Subcutaneous abdominal adipose tissue (tissue), 5 donors: ENCODE data around the gene STARD5.

Experiments
- H3K27ac ChIP-seq: one replicate; pipeline ENCODE4 v1.7.0; 2013; ENCODE audit warnings: low read depth, mild to moderate bottlenecking, inconsistent platforms, low read length, moderate library complexity
- H3K27me3 ChIP-seq, 5 donors: one replicate each; pipeline ENCODE4 v1.7.0; 2013; ENCODE audit warnings: low read length in 5 of 5, inconsistent platforms in 1 of 5; ENCODE audit not compliant: control insufficient read depth in 5 of 5, insufficient read depth in 4 of 5
- H3K36me3 ChIP-seq, 5 donors: one replicate each; pipeline ENCODE4 v1.7.0; 2013; ENCODE audit warnings: low read length in 5 of 5; ENCODE audit not compliant: control insufficient read depth in 5 of 5, insufficient read depth in 5 of 5
- H3K4me1 ChIP-seq, 5 donors: one replicate each; pipeline ENCODE4 v1.7.0; 2013; ENCODE audit warnings: low read length in 5 of 5, mild to moderate bottlenecking in 3 of 5, moderate library complexity in 1 of 5; ENCODE audit not compliant: control insufficient read depth in 5 of 5, insufficient read depth in 5 of 5
- H3K4me3 ChIP-seq, 5 donors: one replicate each; pipeline ENCODE4 v1.7.0; 2013; ENCODE audit warnings: low read length in 5 of 5, low read depth in 1 of 5
- H3K9ac ChIP-seq, 5 donors: one replicate each; pipeline ENCODE4 v1.7.0; 2013; ENCODE audit warnings: low read length in 5 of 5, mild to moderate bottlenecking in 4 of 5, moderate library complexity in 3 of 5
- H3K9me3 ChIP-seq, 5 donors: one replicate each; pipeline ENCODE4 v1.7.0; 2013; ENCODE audit warnings: low read length in 5 of 5; ENCODE audit not compliant: control insufficient read depth in 5 of 5
- donor health status: healthy.
- donor health status: healthy.
- donor health status: healthy.
- donor health status: healthy.
- donor health status: healthy.

Gene STARD5

GRCh38 chr15:81271761-81272644, 51.9 kb downstream of the STARD5 start:
- Histone ChIP-seq H3K4me3 (no peak overlapping the region), H3K27ac (no peak overlapping the region), H3K27me3 (no peaks in the 10 kb centered on the region), H3K4me1 (peaks cover 0 to 11% (median 7%) of the 10 kb centered on the region in 5 donors), H3K9me3 (peaks cover 0 to 4% (median 0%) of the 10 kb centered on the region in 5 donors), H3K36me3 (peaks cover 0 to 57% (median 47%) of the 10 kb centered on the region in 5 donors), H3K9ac (no peak overlapping the region)

GRCh38 chr15:81270781-81271491, 53.0 kb downstream of the STARD5 start:
- no peaks in the 10 kb centered on the region for H3K27me3 ChIP-seq
- H3K4me3 ChIP-seq = no peak overlapping the region
- no peaks in the 10 kb centered on the region for H3K9me3 ChIP-seq
- no peak overlapping the region for H3K9ac ChIP-seq
- H3K36me3 ChIP-seq = peaks cover 0 to 61% (median 51%) of the 10 kb centered on the region in 5 donors
- H3K4me1 ChIP-seq = peaks cover 1 to 15% (median 11%) of the 10 kb centered on the region in 5 donors
- no peak overlapping the region for H3K27ac ChIP-seq

GRCh38 chr15:81270188-81270587, 53.8 kb downstream of the STARD5 start:
- H3K27ac ChIP-seq = no peak overlapping the region
- H3K4me3 ChIP-seq = no peak overlapping the region
- H3K4me1 ChIP-seq = peaks cover 1 to 16% (median 12%) of the 10 kb centered on the region in 5 donors
- H3K9me3 ChIP-seq = no peaks in the 10 kb centered on the region
- H3K27me3 ChIP-seq = no peaks in the 10 kb centered on the region
- no peak overlapping the region for H3K9ac ChIP-seq
- peaks cover 0 to 61% (median 51%) of the 10 kb centered on the region in 5 donors for H3K36me3 ChIP-seq

GRCh38 chr15:81268881-81269601, 54.9 kb downstream of the STARD5 start:
- Histone ChIP-seq H3K4me3 (no peak overlapping the region), H3K9ac (no peak overlapping the region), H3K36me3 (peaks cover 0 to 61% (median 51%) of the 10 kb centered on the region in 5 donors), H3K9me3 (no peaks in the 10 kb centered on the region), H3K4me1 (peaks cover 0 to 14% (median 11%) of the 10 kb centered on the region in 5 donors), H3K27ac (no peak overlapping the region), H3K27me3 (no peaks in the 10 kb centered on the region)

GRCh38 chr15:81268340-81268739, 55.6 kb downstream of the STARD5 start:
- H3K4me1 ChIP-seq = peaks cover 0 to 14% (median 11%) of the 10 kb centered on the region in 5 donors
- H3K36me3 ChIP-seq = peaks cover 0 to 64% (median 45%) of the 10 kb centered on the region in 5 donors
- no peak overlapping the region for H3K27ac ChIP-seq
- no peaks in the 10 kb centered on the region for H3K27me3 ChIP-seq
- H3K9ac ChIP-seq = no peak overlapping the region
- H3K9me3 ChIP-seq = no peaks in the 10 kb centered on the region
- no peak overlapping the region for H3K4me3 ChIP-seq

- H3K9ac ChIP-seq = no peak overlapping the region
- H3K27ac ChIP-seq = no peak overlapping the region
- peak overlapping the region in 3 of 5 donors; percentile 4 to 32 (median 22) for H3K4me3 ChIP-seq
- H3K9me3 ChIP-seq = no peaks in the 10 kb centered on the region
- no peaks in the 10 kb centered on the region for H3K27me3 ChIP-seq
- H3K4me1 ChIP-seq = peaks cover 0 to 14% (median 11%) of the 10 kb centered on the region in 5 donors
- peaks cover 0 to 45% (median 32%) of the 10 kb centered on the region in 5 donors for H3K36me3 ChIP-seq
Measured at GRCh38 chr15:81265944-81266775, 57.8 kb downstream of the STARD5 start.

GRCh38 chr15:81265256-81265943, 58.5 kb downstream of the STARD5 start:
- Histone ChIP-seq H3K27me3 (no peaks in the 10 kb centered on the region), H3K4me1 (peaks cover 0 to 14% (median 11%) of the 10 kb centered on the region in 5 donors), H3K9me3 (no peaks in the 10 kb centered on the region), H3K36me3 (peaks cover 0 to 41% (median 27%) of the 10 kb centered on the region in 5 donors), H3K27ac (no peak overlapping the region), H3K9ac (no peak overlapping the region), H3K4me3 (peak overlapping the region in 3 of 5 donors; percentile 4 to 32 (median 22))

- Histone ChIP-seq H3K27me3 (no peaks in the 10 kb centered on the region), H3K36me3 (peaks cover 0 to 30% (median 20%) of the 10 kb centered on the region in 5 donors), H3K4me1 (peaks cover 0 to 17% (median 11%) of the 10 kb centered on the region in 5 donors), H3K27ac (no peak overlapping the region), H3K9ac (no peak overlapping the region), H3K9me3 (no peaks in the 10 kb centered on the region), H3K4me3 (no peak overlapping the region)
Measured at GRCh38 chr15:81264072-81264857, 59.7 kb downstream of the STARD5 start.
